GM12878 (cell line): Measurements from ENCODE around the gene HMGN4. TPM values are rescaled to one million over a fixed set of nuclear protein-coding genes. Genes with fewer than 3 reads are reported as not detected.

Source experiments
- BHLHE40 ChIP-seq, 2 experiments: fragments of 450-650 bp in 1 of 2; IDR thresholded peaks; 2 replicates each; pipeline ENCODE4 v1.6.1; 2011 to 2017; ENCODE audit warnings: low read depth in 2 of 2, borderline replicate concordance in 1 of 2, improper control_type of control experiment in 1 of 2, low read length in 1 of 2, mild to moderate bottlenecking in 1 of 2
- FOS ChIP-seq: IDR thresholded peaks from 3 replicates; pipeline ENCODE4 v1.6.1; 2011; ENCODE audit warnings: borderline replicate concordance; ENCODE audit not compliant: insufficient read length; ENCODE audit errors: extremely low read depth
- GATAD2B ChIP-seq: fragments of 450-650 bp; conservative IDR thresholded peaks from 2 replicates; pipeline ENCODE4 v1.6.1; 2017; ENCODE audit warnings: low read depth, mild to moderate bottlenecking, moderate library complexity
- JUNB ChIP-seq: IDR thresholded peaks from 2 replicates; pipeline ENCODE4 v1.6.1; 2016; ENCODE audit warnings: antibody characterized with exemption, mild to moderate bottlenecking
- LARP7 ChIP-seq: fragments of 450-650 bp; IDR thresholded peaks from 2 replicates; pipeline ENCODE4 v1.6.1; 2017; ENCODE audit warnings: mild to moderate bottlenecking
- MXI1 ChIP-seq: fragments of 150-350 bp; IDR thresholded peaks from 2 replicates; pipeline ENCODE4 v1.6.1; 2011; ENCODE audit warnings: low read depth, mild to moderate bottlenecking, inconsistent platforms, low read length, improper control_type of control experiment
- MYC ChIP-seq: IDR thresholded peaks from 2 replicates; pipeline ENCODE4 v1.6.1; 2011; ENCODE audit warnings: mild to moderate bottlenecking, low read length, moderate library complexity, inconsistent platforms; ENCODE audit not compliant: insufficient read depth, insufficient replicate concordance, insufficient read length, severe bottlenecking
- RB1 ChIP-seq: fragments of 450-650 bp; formaldehyde crosslinking; IDR thresholded peaks from 2 replicates; pipeline ENCODE4 v1.6.1; 2017; ENCODE audit warnings: mild to moderate bottlenecking, borderline replicate concordance
- TAF1 ChIP-seq: IDR thresholded peaks from 2 replicates; pipeline ENCODE4 v1.6.1; 2011; ENCODE audit warnings: mild to moderate bottlenecking, low read depth, low read length, borderline replicate concordance
- TBL1XR1 ChIP-seq: IDR thresholded peaks from 2 replicates; pipeline ENCODE4 v1.6.1; 2012; ENCODE audit warnings: low read depth, low read length, improper control_type of control experiment
- TCF3 ChIP-seq: IDR thresholded peaks from 2 replicates; pipeline ENCODE4 v1.6.1; 2012; ENCODE audit warnings: low read depth, mild to moderate bottlenecking, low read length, borderline replicate concordance; ENCODE audit not compliant: insufficient read depth
- ZNF592 ChIP-seq: fragments of 450-650 bp; IDR thresholded peaks from 2 replicates; pipeline ENCODE4 v1.6.1; 2017; ENCODE audit warnings: mild to moderate bottlenecking, moderate library complexity
- polyA plus RNA-seq, 11 experiments: library from polyadenylated mRNA; depleted of rRNA in 4 of 11; unstranded in 6 of 11; stranded (reverse) in 5 of 11; fragments of >200 nt; fragmentation: Nextera tagmentation in 4 of 11; fragmentation: Illumina TruSeq in 1 of 11; extraction: Ambion mirVana in 4 of 11; extraction: Trizol in 1 of 11; gene quantifications; 1 replicate in 1 of 11; 2 replicates in 10 of 11; pipeline versions ENCODE4 v1.2.1 to v1.2.3, GENCODE V29; 2011 to 2016; ENCODE audit warnings: inconsistent platforms in 2 of 11, missing spikeins in 2 of 11, low read depth in 1 of 11
- total RNA-seq, 4 experiments: library from RNA; depleted of rRNA in 3 of 4; stranded (reverse); fragments of >200 nt in 3 of 4; fragmentation: Illumina TruSeq in 1 of 4; extraction: Trizol in 1 of 4; gene quantifications; 2 replicates each; pipeline versions ENCODE4 v1.2.1 to v1.2.3, GENCODE V29; 2013 to 2021
- TF ChIP-seq, protein P1 (sequence below): IDR thresholded peaks from 2 replicates; pipeline ENCODE4 v1.6.1; 2011; ENCODE audit warnings: borderline replicate concordance, low read depth, mild to moderate bottlenecking, moderate library complexity, low read length; ENCODE audit not compliant: insufficient read depth, poor library complexity, severe bottlenecking
- TF ChIP-seq, protein P2 (sequence below): IDR thresholded peaks from 2 replicates; pipeline ENCODE4 v1.6.1; 2012; ENCODE audit warnings: low read depth, low read length, improper control_type of control experiment
- TF ChIP-seq, protein P3 (sequence below): fragments of 450-650 bp; conservative IDR thresholded peaks from 2 replicates; pipeline ENCODE4 v1.6.1; 2017; ENCODE audit warnings: mild to moderate bottlenecking, moderate library complexity
- TF ChIP-seq, protein P4 (sequence below): fragments of 450-650 bp; IDR thresholded peaks from 2 replicates; pipeline ENCODE4 v1.6.1; 2017; ENCODE audit warnings: mild to moderate bottlenecking
- TF ChIP-seq, protein P5 (sequence below): IDR thresholded peaks from 2 replicates; pipeline ENCODE4 v1.6.1; 2011; ENCODE audit warnings: borderline replicate concordance, low read depth, mild to moderate bottlenecking, moderate library complexity, mixed read lengths, low read length; ENCODE audit not compliant: insufficient read depth; ENCODE audit errors: extremely low read length

HMGN4 gene
- total and polyA plus RNA-seq, 10 of the 15 experiments (the other 5 are each of a cell fraction or from before 2014, with no cell fraction given), result 26.7 to 99.1 (median 76.7) TPM

- TF ChIP-seq, protein P1, sequence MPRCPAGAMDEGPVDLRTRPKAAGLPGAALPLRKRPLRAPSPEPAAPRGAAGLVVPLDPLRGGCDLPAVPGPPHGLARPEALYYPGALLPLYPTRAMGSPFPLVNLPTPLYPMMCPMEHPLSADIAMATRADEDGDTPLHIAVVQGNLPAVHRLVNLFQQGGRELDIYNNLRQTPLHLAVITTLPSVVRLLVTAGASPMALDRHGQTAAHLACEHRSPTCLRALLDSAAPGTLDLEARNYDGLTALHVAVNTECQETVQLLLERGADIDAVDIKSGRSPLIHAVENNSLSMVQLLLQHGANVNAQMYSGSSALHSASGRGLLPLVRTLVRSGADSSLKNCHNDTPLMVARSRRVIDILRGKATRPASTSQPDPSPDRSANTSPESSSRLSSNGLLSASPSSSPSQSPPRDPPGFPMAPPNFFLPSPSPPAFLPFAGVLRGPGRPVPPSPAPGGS, result no peak
- TF ChIP-seq TAF1, result peak; percentile 7; the same call in 1 of the 2 replicates
- TF ChIP-seq, protein P2, sequence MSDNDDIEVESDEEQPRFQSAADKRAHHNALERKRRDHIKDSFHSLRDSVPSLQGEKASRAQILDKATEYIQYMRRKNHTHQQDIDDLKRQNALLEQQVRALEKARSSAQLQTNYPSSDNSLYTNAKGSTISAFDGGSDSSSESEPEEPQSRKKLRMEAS, result peak; percentile 51; the same call in 1 of the 2 replicates
- no peak for TF ChIP-seq JUNB
- peak; percentile 82 for TF ChIP-seq MXI1
- 0 out of 2 replicates have a peak, but pooled peaks have one; percentile 35 for TF ChIP-seq GATAD2B
- TF ChIP-seq MYC, result peak; percentile 64
- TF ChIP-seq, protein P3, sequence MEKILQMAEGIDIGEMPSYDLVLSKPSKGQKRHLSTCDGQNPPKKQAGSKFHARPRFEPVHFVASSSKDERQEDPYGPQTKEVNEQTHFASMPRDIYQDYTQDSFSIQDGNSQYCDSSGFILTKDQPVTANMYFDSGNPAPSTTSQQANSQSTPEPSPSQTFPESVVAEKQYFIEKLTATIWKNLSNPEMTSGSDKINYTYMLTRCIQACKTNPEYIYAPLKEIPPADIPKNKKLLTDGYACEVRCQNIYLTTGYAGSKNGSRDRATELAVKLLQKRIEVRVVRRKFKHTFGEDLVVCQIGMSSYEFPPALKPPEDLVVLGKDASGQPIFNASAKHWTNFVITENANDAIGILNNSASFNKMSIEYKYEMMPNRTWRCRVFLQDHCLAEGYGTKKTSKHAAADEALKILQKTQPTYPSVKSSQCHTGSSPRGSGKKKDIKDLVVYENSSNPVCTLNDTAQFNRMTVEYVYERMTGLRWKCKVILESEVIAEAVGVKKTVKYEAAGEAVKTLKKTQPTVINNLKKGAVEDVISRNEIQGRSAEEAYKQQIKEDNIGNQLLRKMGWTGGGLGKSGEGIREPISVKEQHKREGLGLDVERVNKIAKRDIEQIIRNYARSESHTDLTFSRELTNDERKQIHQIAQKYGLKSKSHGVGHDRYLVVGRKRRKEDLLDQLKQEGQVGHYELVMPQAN, result peak; percentile 65; the same call in 1 of the 2 replicates
- no peak for TF ChIP-seq LARP7
- peak; percentile 77; the same call in 1 of the 2 replicates for TF ChIP-seq ZNF592
- peak; percentile 7 to 40; a peak in 1 of 4 replicates for TF ChIP-seq BHLHE40 (IDR thresholded peaks at IDR 0.05; ENCODE audit: borderline replicate concordance in 1 of 2, low read depth in 2 of 2, low read length in 1 of 2)
- TF ChIP-seq, protein P4, sequence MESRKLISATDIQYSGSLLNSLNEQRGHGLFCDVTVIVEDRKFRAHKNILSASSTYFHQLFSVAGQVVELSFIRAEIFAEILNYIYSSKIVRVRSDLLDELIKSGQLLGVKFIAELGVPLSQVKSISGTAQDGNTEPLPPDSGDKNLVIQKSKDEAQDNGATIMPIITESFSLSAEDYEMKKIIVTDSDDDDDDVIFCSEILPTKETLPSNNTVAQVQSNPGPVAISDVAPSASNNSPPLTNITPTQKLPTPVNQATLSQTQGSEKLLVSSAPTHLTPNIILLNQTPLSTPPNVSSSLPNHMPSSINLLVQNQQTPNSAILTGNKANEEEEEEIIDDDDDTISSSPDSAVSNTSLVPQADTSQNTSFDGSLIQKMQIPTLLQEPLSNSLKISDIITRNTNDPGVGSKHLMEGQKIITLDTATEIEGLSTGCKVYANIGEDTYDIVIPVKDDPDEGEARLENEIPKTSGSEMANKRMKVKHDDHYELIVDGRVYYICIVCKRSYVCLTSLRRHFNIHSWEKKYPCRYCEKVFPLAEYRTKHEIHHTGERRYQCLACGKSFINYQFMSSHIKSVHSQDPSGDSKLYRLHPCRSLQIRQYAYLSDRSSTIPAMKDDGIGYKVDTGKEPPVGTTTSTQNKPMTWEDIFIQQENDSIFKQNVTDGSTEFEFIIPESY, result no peak
- 0 out of 2 replicates have a peak, but pooled peaks have one; percentile 1 for TF ChIP-seq TCF3
- TF ChIP-seq, protein P5, sequence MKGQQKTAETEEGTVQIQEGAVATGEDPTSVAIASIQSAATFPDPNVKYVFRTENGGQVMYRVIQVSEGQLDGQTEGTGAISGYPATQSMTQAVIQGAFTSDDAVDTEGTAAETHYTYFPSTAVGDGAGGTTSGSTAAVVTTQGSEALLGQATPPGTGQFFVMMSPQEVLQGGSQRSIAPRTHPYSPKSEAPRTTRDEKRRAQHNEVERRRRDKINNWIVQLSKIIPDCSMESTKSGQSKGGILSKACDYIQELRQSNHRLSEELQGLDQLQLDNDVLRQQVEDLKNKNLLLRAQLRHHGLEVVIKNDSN, result peak; percentile 24
- no peak for TF ChIP-seq FOS
- peak; percentile 34; the same call in 1 of the 2 replicates for TF ChIP-seq RB1
- TF ChIP-seq TBL1XR1, result no peak
These were observed 17.8 kb upstream of the HMGN4 start (continued) for GRCh38 chr6:26520237-26520849.
